ENCODE results near the gene RASGRF1. TPM values are rescaled to one million over a fixed set of nuclear protein-coding genes. Genes with fewer than 3 reads are reported as not detected.

Gene RASGRF1
- total RNA-seq, 1 donor from 2014 or later = 0.17 TPM

DNA sequence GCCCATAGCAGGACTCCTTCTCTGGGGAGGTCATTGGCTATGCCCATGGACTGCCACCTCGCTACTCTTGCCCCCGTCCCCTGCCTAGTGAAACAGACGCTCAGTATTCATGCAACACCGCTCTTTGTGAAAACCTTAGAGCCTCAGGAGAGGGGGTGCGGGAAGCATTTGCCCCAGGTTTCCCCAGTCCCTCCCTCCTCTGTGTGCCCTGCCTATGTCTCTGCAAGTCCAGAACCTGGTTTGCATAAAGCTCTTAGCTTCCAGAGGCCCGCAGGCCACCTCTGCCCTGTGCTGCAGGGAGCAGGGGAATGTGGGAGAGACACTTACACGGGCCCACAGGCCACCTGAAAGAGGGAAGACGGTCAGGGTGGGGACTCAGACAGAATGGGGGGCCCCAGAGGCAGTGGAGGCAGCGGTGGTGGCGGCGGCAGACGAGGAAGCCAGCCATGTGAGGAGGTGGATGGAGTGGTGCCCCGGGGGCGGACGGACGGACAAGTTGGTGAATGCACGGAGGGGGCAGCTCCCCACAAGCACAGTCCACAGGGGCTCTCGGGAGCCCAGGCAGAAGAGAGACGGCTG, 111.9 kb downstream of the RASGRF1 start:
- TF ChIP-seq, protein P1, sequence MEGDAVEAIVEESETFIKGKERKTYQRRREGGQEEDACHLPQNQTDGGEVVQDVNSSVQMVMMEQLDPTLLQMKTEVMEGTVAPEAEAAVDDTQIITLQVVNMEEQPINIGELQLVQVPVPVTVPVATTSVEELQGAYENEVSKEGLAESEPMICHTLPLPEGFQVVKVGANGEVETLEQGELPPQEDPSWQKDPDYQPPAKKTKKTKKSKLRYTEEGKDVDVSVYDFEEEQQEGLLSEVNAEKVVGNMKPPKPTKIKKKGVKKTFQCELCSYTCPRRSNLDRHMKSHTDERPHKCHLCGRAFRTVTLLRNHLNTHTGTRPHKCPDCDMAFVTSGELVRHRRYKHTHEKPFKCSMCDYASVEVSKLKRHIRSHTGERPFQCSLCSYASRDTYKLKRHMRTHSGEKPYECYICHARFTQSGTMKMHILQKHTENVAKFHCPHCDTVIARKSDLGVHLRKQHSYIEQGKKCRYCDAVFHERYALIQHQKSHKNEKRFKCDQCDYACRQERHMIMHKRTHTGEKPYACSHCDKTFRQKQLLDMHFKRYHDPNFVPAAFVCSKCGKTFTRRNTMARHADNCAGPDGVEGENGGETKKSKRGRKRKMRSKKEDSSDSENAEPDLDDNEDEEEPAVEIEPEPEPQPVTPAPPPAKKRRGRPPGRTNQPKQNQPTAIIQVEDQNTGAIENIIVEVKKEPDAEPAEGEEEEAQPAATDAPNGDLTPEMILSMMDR (IDR thresholded peaks at IDR 0.05; ENCODE audit: unreplicated experiment) = no peak
- H3K27ac Mint-ChIP-seq = peak overlapping the region; percentile 38
- no peak for DNase-seq (ENCODE audit: low spot score, unreplicated experiment)
- peaks cover 2% of the 10 kb centered on the region for H3K4me1 Mint-ChIP-seq (ENCODE audit: low read depth)
- peaks cover 4% of the 10 kb centered on the region for H3K27me3 Mint-ChIP-seq
- H3K4me3 Mint-ChIP-seq (ENCODE audit: low read depth) = no peak overlapping the region
- H3K9me3 Mint-ChIP-seq (ENCODE audit: low read depth) = no peaks in the 10 kb centered on the region
- H3K36me3 Mint-ChIP-seq (ENCODE audit: insufficient read depth) = no peaks in the 10 kb centered on the region

DNA sequence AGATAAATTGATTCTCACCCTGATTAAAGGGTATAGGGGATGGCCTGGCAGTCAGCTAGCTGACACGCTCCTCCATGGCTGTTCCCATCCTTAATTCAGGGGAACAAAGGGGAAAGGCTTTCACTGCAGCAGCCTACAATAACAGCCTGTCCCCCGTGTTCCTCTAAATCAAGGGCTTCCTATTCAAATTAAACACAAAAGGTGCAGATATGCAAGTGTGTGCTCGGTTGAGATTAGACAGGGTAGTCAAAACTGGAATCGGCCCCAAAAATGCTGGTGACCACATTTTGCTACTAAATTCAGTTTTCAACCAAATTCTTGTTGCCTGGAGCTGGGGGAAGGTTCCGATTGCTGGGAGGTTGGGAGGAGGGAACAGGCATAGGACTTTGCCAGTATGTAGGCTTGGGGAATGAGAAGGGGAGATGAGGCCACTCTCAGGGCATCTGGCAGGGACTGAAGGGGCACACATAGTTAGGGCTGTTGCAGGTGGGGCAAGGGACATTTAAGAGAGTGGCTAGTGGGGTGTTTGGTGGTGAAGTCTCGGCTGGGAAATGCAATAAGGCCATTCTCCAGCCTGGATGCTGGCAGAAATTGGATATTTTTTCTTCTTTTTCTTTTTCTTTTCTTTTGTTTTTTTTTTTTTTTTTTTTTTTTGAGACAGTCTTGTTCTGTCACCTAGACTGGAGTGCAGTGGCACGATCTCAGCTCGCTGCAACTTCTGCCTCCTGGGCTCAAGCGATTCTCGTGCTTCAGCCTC, 112.8 kb downstream of the RASGRF1 start:
- no peak for DNase-seq (ENCODE audit: low spot score, unreplicated experiment)
- Mint-ChIP-seq H3K36me3 (ENCODE audit: insufficient read depth) (no peaks in the 10 kb centered on the region), H3K27me3 (peaks cover 4% of the 10 kb centered on the region), H3K9me3 (ENCODE audit: low read depth) (no peaks in the 10 kb centered on the region), H3K4me3 (ENCODE audit: low read depth) (no peak overlapping the region), H3K4me1 (ENCODE audit: low read depth) (peaks cover 2% of the 10 kb centered on the region), H3K27ac (no peak overlapping the region)
- TF ChIP-seq, protein P1 (IDR thresholded peaks at IDR 0.05; ENCODE audit: unreplicated experiment) = no peak

DNA sequence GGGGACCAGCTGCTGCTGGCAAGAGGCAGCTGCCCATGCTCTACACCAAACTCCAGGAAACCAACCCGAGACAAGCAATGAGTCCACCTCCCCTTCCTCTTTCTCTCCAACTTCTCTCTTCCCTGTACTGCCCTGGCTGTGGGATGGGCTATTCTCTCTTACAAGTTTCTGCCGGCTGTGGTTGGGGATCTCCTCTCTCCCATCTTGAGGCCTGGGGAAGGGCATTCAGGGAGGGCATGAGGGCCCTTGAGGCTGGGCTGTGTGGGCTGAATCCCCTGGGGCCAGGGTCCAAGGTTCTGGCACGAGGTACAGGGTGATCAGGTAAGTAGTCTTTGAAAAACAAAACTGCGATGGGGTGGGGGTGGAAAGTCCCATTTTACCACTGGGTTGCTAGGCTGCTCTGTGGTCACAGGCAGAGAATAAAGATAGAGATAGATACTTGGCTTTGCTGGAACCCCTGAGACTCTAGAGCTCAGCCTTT, 113.4 kb downstream of the RASGRF1 start:
- H3K4me1 Mint-ChIP-seq (ENCODE audit: low read depth) = peaks cover 2% of the 10 kb centered on the region
- H3K27me3 Mint-ChIP-seq = peaks cover 4% of the 10 kb centered on the region
- H3K36me3 Mint-ChIP-seq (ENCODE audit: insufficient read depth) = no peaks in the 10 kb centered on the region
- DNase-seq (ENCODE audit: low spot score, unreplicated experiment) = no peak
- TF ChIP-seq, protein P1 (IDR thresholded peaks at IDR 0.05; ENCODE audit: unreplicated experiment) = no peak
- no peak overlapping the region for H3K4me3 Mint-ChIP-seq (ENCODE audit: low read depth)
- no peak overlapping the region for H3K27ac Mint-ChIP-seq
- H3K9me3 Mint-ChIP-seq (ENCODE audit: low read depth) = no peaks in the 10 kb centered on the region

DNA sequence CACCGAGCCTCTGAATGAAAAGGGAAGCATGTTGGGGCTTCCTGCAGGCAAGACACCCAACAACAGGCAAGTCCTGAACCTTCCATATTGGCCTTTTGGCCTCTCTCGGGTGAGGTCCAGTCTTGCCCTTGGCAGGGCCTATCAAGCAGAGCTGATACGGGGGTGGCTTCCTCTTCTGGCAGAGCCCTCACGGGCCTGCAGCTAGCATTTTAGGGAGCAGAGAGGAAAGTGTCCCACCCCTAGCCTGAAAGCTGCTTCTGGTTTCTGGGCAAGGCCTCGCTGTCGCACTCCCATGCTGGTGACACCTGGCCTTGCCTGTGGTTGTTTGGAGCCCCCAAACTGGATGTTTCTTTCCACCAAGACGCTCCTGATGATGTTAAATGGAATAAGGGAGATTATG, 113.9 kb downstream of the RASGRF1 start:
- peaks cover 2% of the 10 kb centered on the region for H3K4me1 Mint-ChIP-seq (ENCODE audit: low read depth)
- H3K27ac Mint-ChIP-seq = no peak overlapping the region
- H3K4me3 Mint-ChIP-seq (ENCODE audit: low read depth) = no peak overlapping the region
- no peak for DNase-seq (ENCODE audit: low spot score, unreplicated experiment)
- H3K36me3 Mint-ChIP-seq (ENCODE audit: insufficient read depth) = no peaks in the 10 kb centered on the region
- H3K27me3 Mint-ChIP-seq = peaks cover 4% of the 10 kb centered on the region
- no peaks in the 10 kb centered on the region for H3K9me3 Mint-ChIP-seq (ENCODE audit: low read depth)
- TF ChIP-seq, protein P1 (IDR thresholded peaks at IDR 0.05; ENCODE audit: unreplicated experiment) = no peak

DNA sequence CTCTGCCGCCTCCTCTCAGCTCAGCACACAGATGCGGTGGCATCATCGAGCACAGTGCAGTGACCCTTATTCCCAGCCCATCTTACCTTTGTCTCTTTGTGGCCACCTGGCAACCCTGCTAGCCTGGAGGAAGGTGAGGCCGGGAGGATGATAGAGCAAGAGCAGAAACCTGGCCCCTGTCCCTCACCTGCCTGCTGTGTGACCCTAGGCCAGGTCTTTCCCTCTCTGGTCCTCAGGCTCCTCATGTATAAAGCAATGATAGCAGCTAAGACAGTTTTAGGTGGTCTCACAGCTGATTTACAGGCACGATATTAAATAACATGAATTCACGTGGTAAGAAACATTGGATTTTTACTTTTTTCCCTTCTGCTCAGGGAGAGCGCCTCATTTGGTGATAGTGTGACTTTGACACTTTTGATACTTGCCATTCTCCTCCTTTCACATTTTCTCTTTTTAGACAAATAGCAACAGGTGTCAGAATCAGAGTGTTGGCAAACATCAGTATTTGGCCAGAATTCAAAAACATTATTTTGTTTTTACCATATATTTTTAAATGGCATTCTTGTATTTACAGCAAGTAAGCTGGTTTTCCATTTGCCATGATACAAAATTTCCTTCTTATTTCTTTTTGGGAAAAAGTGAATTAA, 116.2 kb downstream of the RASGRF1 start:
- no peaks in the 10 kb centered on the region for H3K36me3 Mint-ChIP-seq (ENCODE audit: insufficient read depth)
- peaks cover 14% of the 10 kb centered on the region for H3K4me1 Mint-ChIP-seq (ENCODE audit: low read depth)
- TF ChIP-seq, protein P1 (IDR thresholded peaks at IDR 0.05; ENCODE audit: unreplicated experiment) = no peak
- no peak overlapping the region for H3K27ac Mint-ChIP-seq
- H3K9me3 Mint-ChIP-seq (ENCODE audit: low read depth) = peaks cover 3% of the 10 kb centered on the region
- no peak overlapping the region for H3K4me3 Mint-ChIP-seq (ENCODE audit: low read depth)
- no peak for DNase-seq (ENCODE audit: low spot score, unreplicated experiment)
- peaks cover 4% of the 10 kb centered on the region for H3K27me3 Mint-ChIP-seq

All from progenitor cell of endocrine pancreas (in vitro differentiated cells).